Measurements from ENCODE around the gene GMDS.

The GMDS gene

DNA sequence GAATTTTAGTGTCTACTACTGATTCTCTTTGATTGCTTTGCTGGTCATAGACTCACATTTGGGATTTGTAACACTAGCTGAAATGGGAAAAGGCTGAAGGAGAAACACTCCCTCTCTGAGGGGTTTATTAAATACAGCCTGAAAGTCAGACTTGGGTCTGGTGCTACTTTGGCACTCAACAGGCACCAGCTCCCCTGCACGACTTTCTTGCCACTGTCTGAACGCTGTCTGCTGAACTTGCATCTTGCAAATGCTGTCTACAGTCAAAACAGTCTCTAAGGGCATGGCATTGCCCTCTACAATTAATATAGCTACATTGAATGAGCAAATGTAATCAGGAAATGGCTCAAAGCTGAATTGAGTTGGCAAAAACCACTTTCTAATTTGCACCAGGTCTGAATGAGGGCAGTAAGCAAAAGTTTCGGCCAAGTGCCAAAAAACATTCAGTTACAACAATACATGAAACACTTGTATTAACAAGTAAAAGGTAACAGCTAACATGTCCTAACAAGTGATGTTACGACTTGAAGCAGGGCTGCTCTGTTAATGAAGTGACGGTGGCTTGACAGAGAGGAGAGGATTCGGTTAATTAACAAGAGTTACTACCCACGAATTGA, 516.2 kb downstream of the GMDS start:
- peaks cover 22% of the 10 kb centered on the region for H3K4me1 ChIP-seq (ENCODE audit: insufficient read depth, low read length)
- no peaks in the 10 kb centered on the region for H3K36me3 ChIP-seq (ENCODE audit: insufficient read depth, low read depth, low read length)
- no peak overlapping the region for H3K27ac ChIP-seq (ENCODE audit: low read length)
- no peak overlapping the region for H3K4me3 ChIP-seq (ENCODE audit: low read length)
- H3K9me3 ChIP-seq (ENCODE audit: insufficient read depth, low read depth, low read length) = no peaks in the 10 kb centered on the region
- H3K9ac ChIP-seq (ENCODE audit: low read depth, low read length) = no peak overlapping the region
- no peaks in the 10 kb centered on the region for H3K27me3 ChIP-seq (ENCODE audit: insufficient read depth, low read length)

DNA sequence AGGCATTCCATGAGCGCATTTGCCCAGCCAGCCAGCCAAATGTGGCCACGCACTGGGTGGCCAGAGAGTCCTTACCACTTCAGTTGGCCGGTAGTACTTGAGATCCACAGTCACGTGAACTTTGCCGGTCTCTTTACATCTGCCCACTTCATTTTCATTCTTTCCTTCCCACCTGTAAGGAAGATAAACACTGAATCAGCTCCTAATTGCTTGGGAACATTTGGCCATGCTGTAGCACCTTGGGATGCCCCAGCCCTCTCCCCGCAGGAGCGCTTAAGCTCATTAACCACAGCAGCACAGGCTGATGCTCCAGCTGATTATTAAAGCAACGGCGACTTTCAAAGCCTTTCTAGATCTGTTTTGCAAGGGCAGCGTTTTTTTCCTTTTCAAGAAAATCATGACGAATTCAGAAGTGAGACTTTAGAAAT, 519.0 kb downstream of the GMDS start:
- no peak overlapping the region for H3K4me3 ChIP-seq (ENCODE audit: low read length)
- H3K4me1 ChIP-seq (ENCODE audit: insufficient read depth, low read length) = peaks cover 27% of the 10 kb centered on the region
- no peaks in the 10 kb centered on the region for H3K27me3 ChIP-seq (ENCODE audit: insufficient read depth, low read length)
- no peaks in the 10 kb centered on the region for H3K36me3 ChIP-seq (ENCODE audit: insufficient read depth, low read depth, low read length)
- H3K9ac ChIP-seq (ENCODE audit: low read depth, low read length) = no peak overlapping the region
- H3K27ac ChIP-seq (ENCODE audit: low read length) = no peak overlapping the region
- H3K9me3 ChIP-seq (ENCODE audit: insufficient read depth, low read depth, low read length) = no peaks in the 10 kb centered on the region

DNA sequence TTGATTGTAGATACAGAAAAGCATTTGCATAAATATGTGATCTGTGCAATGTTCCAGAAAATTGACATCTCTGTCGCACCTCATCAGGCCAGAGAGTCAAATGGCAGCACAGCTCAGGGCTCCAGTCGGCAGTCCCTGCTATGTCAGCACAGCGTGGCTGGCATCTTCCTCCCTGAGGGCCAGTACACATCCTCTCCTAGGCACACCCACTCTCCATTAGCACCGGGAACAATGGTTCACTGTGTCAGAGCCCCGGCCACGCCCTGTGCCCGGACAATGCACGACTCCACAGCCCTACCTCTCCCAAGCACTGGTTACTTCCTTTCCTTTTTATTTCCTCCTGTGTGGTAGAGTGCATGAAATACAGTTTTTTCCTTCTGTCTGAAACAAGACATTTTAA, 520.8 kb downstream of the GMDS start:
- H3K27me3 ChIP-seq (ENCODE audit: insufficient read depth, low read length) = no peaks in the 10 kb centered on the region
- no peak overlapping the region for H3K27ac ChIP-seq (ENCODE audit: low read length)
- peaks cover 25% of the 10 kb centered on the region for H3K4me1 ChIP-seq (ENCODE audit: insufficient read depth, low read length)
- H3K36me3 ChIP-seq (ENCODE audit: insufficient read depth, low read depth, low read length) = no peaks in the 10 kb centered on the region
- H3K4me3 ChIP-seq (ENCODE audit: low read length) = no peak overlapping the region
- H3K9me3 ChIP-seq (ENCODE audit: insufficient read depth, low read depth, low read length) = no peaks in the 10 kb centered on the region
- no peak overlapping the region for H3K9ac ChIP-seq (ENCODE audit: low read depth, low read length)

- no peaks in the 10 kb centered on the region for H3K9me3 ChIP-seq (ENCODE audit: insufficient read depth, low read depth, low read length)
- no peaks in the 10 kb centered on the region for H3K27me3 ChIP-seq (ENCODE audit: insufficient read depth, low read length)
- H3K27ac ChIP-seq (ENCODE audit: low read length) = no peak overlapping the region
- H3K36me3 ChIP-seq (ENCODE audit: insufficient read depth, low read depth, low read length) = no peaks in the 10 kb centered on the region
- H3K4me1 ChIP-seq (ENCODE audit: insufficient read depth, low read length) = peaks cover 20% of the 10 kb centered on the region
- H3K9ac ChIP-seq (ENCODE audit: low read depth, low read length) = no peak overlapping the region
- H3K4me3 ChIP-seq (ENCODE audit: low read length) = no peak overlapping the region
These were observed 521.3 kb downstream of the GMDS start for GRCh38 chr6:1724124-1724523.

DNA sequence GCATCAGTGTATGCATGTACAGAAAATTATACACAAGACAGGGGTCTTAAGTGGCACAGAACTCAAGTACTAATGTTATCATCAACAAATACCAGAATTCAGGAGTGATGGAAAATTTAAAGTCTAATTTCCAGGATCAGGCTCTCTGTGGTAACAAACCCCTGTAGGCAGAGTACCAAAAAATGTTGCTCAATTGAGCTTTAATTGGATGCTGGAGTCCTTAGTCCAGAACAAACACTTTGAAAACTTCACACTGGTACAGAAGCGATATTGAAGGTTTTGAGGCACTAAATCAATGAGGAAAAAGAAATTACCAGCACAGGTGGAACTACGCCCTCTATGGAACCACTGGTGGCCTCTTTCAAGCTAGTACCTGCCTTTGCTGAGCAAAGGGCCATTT, 522.6 kb downstream of the GMDS start:
- H3K9ac ChIP-seq (ENCODE audit: low read depth, low read length) = no peak overlapping the region
- H3K27ac ChIP-seq (ENCODE audit: low read length) = no peak overlapping the region
- H3K36me3 ChIP-seq (ENCODE audit: insufficient read depth, low read depth, low read length) = no peaks in the 10 kb centered on the region
- H3K27me3 ChIP-seq (ENCODE audit: insufficient read depth, low read length) = no peaks in the 10 kb centered on the region
- no peaks in the 10 kb centered on the region for H3K9me3 ChIP-seq (ENCODE audit: insufficient read depth, low read depth, low read length)
- peaks cover 15% of the 10 kb centered on the region for H3K4me1 ChIP-seq (ENCODE audit: insufficient read depth, low read length)
- no peak overlapping the region for H3K4me3 ChIP-seq (ENCODE audit: low read length)

DNA sequence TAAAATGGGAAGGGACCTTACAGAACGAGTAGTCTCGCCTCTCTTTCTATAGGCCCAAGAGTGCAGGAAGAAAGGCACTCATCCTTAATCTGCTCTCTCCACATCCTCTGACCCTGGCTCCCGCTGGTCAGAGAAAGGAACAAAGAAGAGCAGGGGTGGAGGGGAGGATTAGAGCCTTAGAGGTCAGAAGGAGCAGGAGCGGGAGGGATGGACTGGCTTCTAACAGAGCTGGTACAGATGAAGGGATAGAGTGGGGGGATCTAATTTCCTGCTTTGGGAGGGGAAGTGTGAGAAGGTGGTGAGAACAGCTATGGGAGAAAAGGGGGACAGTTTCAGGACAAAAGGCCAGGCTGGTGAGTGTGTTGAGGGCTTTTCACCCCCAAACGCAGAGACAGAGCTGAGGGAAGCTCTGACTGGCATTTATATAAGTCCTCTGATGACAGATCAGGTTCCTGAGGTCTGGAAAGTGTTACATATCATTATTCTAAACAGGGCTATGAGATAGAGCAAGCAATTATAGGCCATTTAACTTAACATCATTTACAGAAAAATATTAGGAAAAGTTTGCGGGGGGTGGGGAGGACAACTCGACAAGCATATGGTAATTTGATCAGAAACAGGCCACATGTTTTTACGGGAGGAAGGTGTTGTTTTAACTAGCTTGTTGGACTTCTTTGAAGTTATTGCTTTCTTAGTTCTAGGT, 524.6 kb downstream of the GMDS start:
- Histone ChIP-seq H3K4me1 (ENCODE audit: insufficient read depth, low read length) (peaks cover 15% of the 10 kb centered on the region), H3K36me3 (ENCODE audit: insufficient read depth, low read depth, low read length) (no peaks in the 10 kb centered on the region), H3K27ac (ENCODE audit: low read length) (no peak overlapping the region), H3K9ac (ENCODE audit: low read depth, low read length) (no peak overlapping the region), H3K9me3 (ENCODE audit: insufficient read depth, low read depth, low read length) (no peaks in the 10 kb centered on the region), H3K4me3 (ENCODE audit: low read length) (no peak overlapping the region), H3K27me3 (ENCODE audit: insufficient read depth, low read length) (no peaks in the 10 kb centered on the region)

- H3K36me3 ChIP-seq (ENCODE audit: insufficient read depth, low read depth, low read length) = no peaks in the 10 kb centered on the region
These were observed 525.5 kb downstream of the GMDS start for GRCh38 chr6:1719922-1720321.

GRCh38 chr6:1716868-1717267, 528.5 kb downstream of the GMDS start:
- no peak overlapping the region for H3K4me3 ChIP-seq (ENCODE audit: low read length)
- H3K27ac ChIP-seq (ENCODE audit: low read length) = no peak overlapping the region
- H3K4me1 ChIP-seq (ENCODE audit: insufficient read depth, low read length) = peaks cover 6% of the 10 kb centered on the region; the same call in 1 of the 2 replicates
- no peaks in the 10 kb centered on the region for H3K9me3 ChIP-seq (ENCODE audit: insufficient read depth, low read depth, low read length)
- H3K27me3 ChIP-seq (ENCODE audit: insufficient read depth, low read length) = no peaks in the 10 kb centered on the region
- no peaks in the 10 kb centered on the region for H3K36me3 ChIP-seq (ENCODE audit: insufficient read depth, low read depth, low read length)
- no peak overlapping the region for H3K9ac ChIP-seq (ENCODE audit: low read depth, low read length)

More at GRCh38 chr6:1719922-1720321, 525.5 kb downstream of the GMDS start:
- H3K27me3 ChIP-seq (ENCODE audit: insufficient read depth, low read length) = no peaks in the 10 kb centered on the region
- H3K4me3 ChIP-seq (ENCODE audit: low read length) = no peak overlapping the region
- H3K9me3 ChIP-seq (ENCODE audit: insufficient read depth, low read depth, low read length) = no peaks in the 10 kb centered on the region
- no peak overlapping the region for H3K27ac ChIP-seq (ENCODE audit: low read length)
- no peak overlapping the region for H3K9ac ChIP-seq (ENCODE audit: low read depth, low read length)
- H3K4me1 ChIP-seq (ENCODE audit: insufficient read depth, low read length) = peaks cover 15% of the 10 kb centered on the region

DNA sequence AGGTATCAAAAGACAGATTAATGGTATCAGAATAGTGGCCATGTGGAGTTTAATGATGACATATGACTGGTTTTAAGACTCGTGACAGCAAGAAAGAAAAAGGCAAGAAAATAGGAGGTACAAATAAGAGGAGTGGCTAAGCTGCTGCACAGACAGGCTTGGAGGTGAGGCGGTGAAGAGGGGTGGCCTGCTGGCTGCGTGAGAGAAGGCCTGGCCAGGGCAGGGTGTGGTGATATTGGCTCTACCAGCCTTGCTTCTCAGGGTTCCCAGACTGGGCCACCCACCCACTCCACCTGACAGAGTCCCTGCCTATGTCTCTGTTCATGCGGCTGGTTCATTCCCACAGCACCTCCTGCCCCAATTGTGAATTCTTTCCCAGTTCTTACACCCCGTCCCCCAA, 529.0 kb downstream of the GMDS start:
- Histone ChIP-seq H3K27ac (ENCODE audit: low read length) (no peak overlapping the region), H3K27me3 (ENCODE audit: insufficient read depth, low read length) (no peaks in the 10 kb centered on the region), H3K4me1 (ENCODE audit: insufficient read depth, low read length) (peaks cover 6% of the 10 kb centered on the region; the same call in 1 of the 2 replicates), H3K9ac (ENCODE audit: low read depth, low read length) (no peak overlapping the region), H3K4me3 (ENCODE audit: low read length) (no peak overlapping the region), H3K9me3 (ENCODE audit: insufficient read depth, low read depth, low read length) (no peaks in the 10 kb centered on the region), H3K36me3 (ENCODE audit: insufficient read depth, low read depth, low read length) (no peaks in the 10 kb centered on the region)

GRCh38 chr6:1715336-1715735, 530.1 kb downstream of the GMDS start:
- Histone ChIP-seq H3K9ac (ENCODE audit: low read depth, low read length) (no peak overlapping the region), H3K27ac (ENCODE audit: low read length) (no peak overlapping the region), H3K27me3 (ENCODE audit: insufficient read depth, low read length) (no peaks in the 10 kb centered on the region), H3K4me3 (ENCODE audit: low read length) (no peak overlapping the region), H3K36me3 (ENCODE audit: insufficient read depth, low read depth, low read length) (no peaks in the 10 kb centered on the region), H3K4me1 (ENCODE audit: insufficient read depth, low read length) (no peaks in the 10 kb centered on the region; the same call in 1 of the 2 replicates), H3K9me3 (ENCODE audit: insufficient read depth, low read depth, low read length) (no peaks in the 10 kb centered on the region)

DNA sequence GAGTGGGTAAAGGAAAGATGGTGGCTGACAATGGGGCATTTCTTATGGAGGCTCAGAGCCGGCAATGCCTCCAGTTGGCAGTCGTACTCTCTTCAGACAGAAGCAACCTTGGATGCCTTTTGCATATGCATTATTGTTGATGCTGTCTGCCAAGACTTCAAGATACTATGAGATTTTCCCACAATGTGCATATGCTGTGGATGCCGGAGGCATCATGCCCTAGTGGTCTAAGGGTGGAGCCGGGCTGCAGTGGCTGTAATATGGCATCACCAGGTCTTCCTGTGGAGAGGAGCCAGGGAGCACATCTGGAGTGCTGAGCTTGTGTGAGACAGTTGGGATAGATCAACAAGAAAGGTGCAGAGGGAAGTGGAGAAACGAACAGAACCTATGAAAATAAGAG, 530.8 kb downstream of the GMDS start:
- Histone ChIP-seq H3K36me3 (ENCODE audit: insufficient read depth, low read depth, low read length) (no peaks in the 10 kb centered on the region), H3K4me1 (ENCODE audit: insufficient read depth, low read length) (no peaks in the 10 kb centered on the region), H3K9me3 (ENCODE audit: insufficient read depth, low read depth, low read length) (no peaks in the 10 kb centered on the region), H3K4me3 (ENCODE audit: low read length) (no peak overlapping the region), H3K9ac (ENCODE audit: low read depth, low read length) (no peak overlapping the region), H3K27me3 (ENCODE audit: insufficient read depth, low read length) (no peaks in the 10 kb centered on the region), H3K27ac (ENCODE audit: low read length) (no peak overlapping the region)

DNA sequence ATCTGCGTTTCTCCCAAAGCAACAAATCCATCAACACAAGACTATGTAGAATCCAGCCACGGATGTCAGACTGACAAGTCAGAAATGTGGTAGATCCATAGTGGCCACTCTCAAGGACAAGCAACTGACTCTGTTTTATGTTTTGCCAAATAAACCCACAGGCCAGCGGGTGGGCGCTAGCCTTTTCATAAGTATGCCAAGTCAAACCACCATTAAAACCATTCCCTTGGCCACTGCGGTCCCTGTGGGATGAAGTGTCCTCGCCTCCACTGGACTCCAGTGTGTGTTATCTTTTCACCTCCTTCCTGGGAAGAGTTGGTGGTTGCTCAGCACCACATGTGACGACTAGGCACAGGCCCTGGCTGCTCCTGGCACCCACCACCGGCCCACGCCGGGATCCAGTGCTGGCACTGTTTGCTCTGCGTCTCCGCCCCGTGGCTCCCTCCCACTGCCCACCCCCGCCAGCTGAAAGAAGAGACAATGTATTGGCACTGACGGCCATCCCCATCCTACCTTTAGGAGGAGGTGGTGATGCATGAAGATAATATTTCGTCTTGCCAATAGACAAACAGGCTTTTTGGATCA, 532.3 kb downstream of the GMDS start:
- Histone ChIP-seq H3K4me1 (ENCODE audit: insufficient read depth, low read length) (no peaks in the 10 kb centered on the region), H3K9me3 (ENCODE audit: insufficient read depth, low read depth, low read length) (no peaks in the 10 kb centered on the region), H3K27me3 (ENCODE audit: insufficient read depth, low read length) (no peaks in the 10 kb centered on the region), H3K27ac (ENCODE audit: low read length) (no peak overlapping the region), H3K4me3 (ENCODE audit: low read length) (no peak overlapping the region), H3K9ac (ENCODE audit: low read depth, low read length) (no peak overlapping the region), H3K36me3 (ENCODE audit: insufficient read depth, low read depth, low read length) (no peaks in the 10 kb centered on the region)

All from iPS-20b (cell line).